ENCODE results near the gene SOX1. TPM values are rescaled to one million over a fixed set of nuclear protein-coding genes. Genes with fewer than 3 reads are reported as not detected.

SOX1 gene
- polyA plus RNA-seq (2013, experiment 1 of 2): not detected
- not detected for polyA plus RNA-seq (2013, experiment 2 of 2)

DNA sequence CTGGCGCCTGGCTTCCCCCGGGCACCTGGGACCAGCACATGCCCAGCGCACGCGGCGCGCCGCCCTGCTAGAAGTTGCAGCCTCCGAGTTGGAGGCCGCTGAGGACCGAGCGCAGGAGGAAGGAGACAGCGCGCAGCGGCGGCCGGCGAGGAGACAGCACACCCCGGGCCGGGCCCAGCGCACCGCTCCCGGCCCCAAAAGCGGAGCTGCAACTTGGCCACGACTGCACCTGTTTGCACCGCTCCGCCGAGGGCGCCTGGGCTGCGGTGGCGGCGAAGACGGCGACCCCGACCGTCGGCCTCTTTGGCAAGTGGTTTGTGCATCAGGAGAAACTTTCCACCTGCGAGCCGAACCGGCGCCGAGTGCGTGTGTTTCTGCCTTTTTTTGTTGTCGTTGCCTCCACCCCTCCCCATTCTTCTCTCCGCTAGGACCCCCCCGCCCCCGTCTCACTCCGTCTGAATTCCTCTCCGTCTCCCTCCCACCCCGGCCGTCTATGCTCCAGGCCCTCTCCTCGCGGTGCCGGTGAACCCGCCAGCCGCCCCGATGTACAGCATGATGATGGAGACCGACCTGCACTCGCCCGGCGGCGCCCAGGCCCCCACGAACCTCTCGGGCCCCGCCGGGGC lies at the start of gene SOX1:
SOX1 (plus strand) TSS at position 34 of the 626 bp plus-strand sequence; CDS start at position 544, 510 bp downstream.
- peaks cover 26% of the 10 kb centered on the region for H3K4me1 ChIP-seq (ENCODE audit: control insufficient read depth, insufficient read depth, low read depth, low read length)
- H3K18ac ChIP-seq (ENCODE audit: low read depth in 1 of 2, low read length in 2 of 2): no peak within 1 kb of the TSS
- H3K4ac ChIP-seq (ENCODE audit: low read depth in 1 of 2, low read length in 2 of 2): no peak within 1 kb of the TSS
- no peak within 1 kb of the TSS for H4K91ac ChIP-seq (ENCODE audit: low read length)
- H3K27ac ChIP-seq (ENCODE audit: low read length, poor library complexity, severe bottlenecking): no peak within 1 kb of the TSS
- H3K4me2 ChIP-seq (ENCODE audit: low read length, poor library complexity, severe bottlenecking): peak within 1 kb of the TSS; percentile 66
- H2AK5ac ChIP-seq (ENCODE audit: low read length, severe bottlenecking): no peak within 1 kb of the TSS
- H3K23ac ChIP-seq (ENCODE audit: low read length in 2 of 2): no peak within 1 kb of the TSS
- H4K8ac ChIP-seq (ENCODE audit: low read length): no peak within 1 kb of the TSS
- no peak within 1 kb of the TSS for H3K9ac ChIP-seq (ENCODE audit: low read length)
- peaks cover 0 to 3% of the 10 kb centered on the region in 2 experiments for H3K36me3 ChIP-seq (ENCODE audit: control insufficient read depth in 1 of 2, insufficient read depth in 2 of 2, low read depth in 1 of 2, low read length in 2 of 2)
- H3K14ac ChIP-seq (ENCODE audit: low read length in 2 of 2): no peak within 1 kb of the TSS
- H3K9me3 ChIP-seq (ENCODE audit: control insufficient read depth, low read length): no peaks in the 10 kb centered on the region
- H3K79me1 ChIP-seq (replicated peaks; ENCODE audit: low read length, poor library complexity, severe bottlenecking): no peaks in the 10 kb centered on the region
- peaks cover 74 to 83% of the 10 kb centered on the region in 2 experiments for H3K27me3 ChIP-seq (ENCODE audit: control insufficient read depth in 1 of 2, insufficient read depth in 1 of 2, low read length in 2 of 2)
- no peak within 1 kb of the TSS for H2BK120ac ChIP-seq (ENCODE audit: low read depth, low read length)
- H2BK12ac ChIP-seq (ENCODE audit: low read length in 2 of 2): no peak within 1 kb of the TSS
- no peak within 1 kb of the TSS for H2AFZ ChIP-seq (ENCODE audit: low read depth, low read length)
- peak within 1 kb of the TSS in 1 of 2 experiments; percentile 31 for H3K4me3 ChIP-seq (ENCODE audit: insufficient read depth in 1 of 2, low read depth in 1 of 2, low read length in 2 of 2)
- H2BK15ac ChIP-seq (ENCODE audit: low read depth, poor library complexity, severe bottlenecking): no peak within 1 kb of the TSS
- DNase-seq: no peak
- under 1% methylated on average over 48 of the region's 66 CpGs for WGBS
- no peak within 1 kb of the TSS for H2BK5ac ChIP-seq (ENCODE audit: low read depth, low read length, poor library complexity, severe bottlenecking)

DNA sequence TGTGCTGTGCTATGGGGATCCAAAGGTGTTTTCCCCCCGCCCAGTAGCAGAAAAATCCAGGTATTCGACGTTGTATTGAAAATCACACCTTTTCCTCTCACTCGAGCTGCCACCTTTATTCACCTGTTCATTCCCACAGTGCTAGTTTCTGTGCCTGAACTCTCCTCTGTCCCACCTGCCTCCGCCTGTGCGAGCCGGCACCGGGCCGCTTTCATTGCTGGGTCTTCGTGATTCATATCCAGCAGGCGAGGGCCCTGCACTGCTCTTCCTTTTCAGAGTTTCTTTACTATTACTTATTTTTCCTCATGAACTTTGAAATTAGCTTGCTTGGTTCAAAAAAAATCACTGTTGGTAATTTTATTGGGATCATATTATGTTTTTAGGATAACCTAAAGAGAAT lies 42.4 kb upstream of the SOX1 start:
- no peak overlapping the region for H2AK5ac ChIP-seq (ENCODE audit: low read length, severe bottlenecking)
- 89% methylated on average over 10 of the region's 11 CpGs for WGBS
- no peak for DNase-seq
- no peaks in the 10 kb centered on the region for H3K27me3 ChIP-seq (ENCODE audit: control insufficient read depth in 1 of 2, insufficient read depth in 1 of 2, low read length in 2 of 2)
- H2BK120ac ChIP-seq (ENCODE audit: low read depth, low read length): no peak overlapping the region
- H3K4ac ChIP-seq (ENCODE audit: low read depth in 1 of 2, low read length in 2 of 2): no peak overlapping the region
- no peaks in the 10 kb centered on the region for H3K79me1 ChIP-seq (replicated peaks; ENCODE audit: low read length, poor library complexity, severe bottlenecking)
- H2BK12ac ChIP-seq (ENCODE audit: low read length in 2 of 2): no peak overlapping the region
- H3K18ac ChIP-seq (ENCODE audit: low read depth in 1 of 2, low read length in 2 of 2): no peak overlapping the region
- no peak overlapping the region for H2BK15ac ChIP-seq (ENCODE audit: low read depth, poor library complexity, severe bottlenecking)
- no peak overlapping the region for H3K27ac ChIP-seq (ENCODE audit: low read length, poor library complexity, severe bottlenecking)
- H3K36me3 ChIP-seq (ENCODE audit: control insufficient read depth in 1 of 2, insufficient read depth in 2 of 2, low read depth in 1 of 2, low read length in 2 of 2): no peaks in the 10 kb centered on the region
- H3K4me3 ChIP-seq (ENCODE audit: insufficient read depth in 1 of 2, low read depth in 1 of 2, low read length in 2 of 2): no peak overlapping the region
- no peak overlapping the region for H3K14ac ChIP-seq (ENCODE audit: low read length in 2 of 2)
- H4K91ac ChIP-seq (ENCODE audit: low read length): no peak overlapping the region
- H4K8ac ChIP-seq (ENCODE audit: low read length): no peak overlapping the region
- H3K4me2 ChIP-seq (ENCODE audit: low read length, poor library complexity, severe bottlenecking): no peak overlapping the region
- no peak overlapping the region for H2BK5ac ChIP-seq (ENCODE audit: low read depth, low read length, poor library complexity, severe bottlenecking)
- no peak overlapping the region for H3K23ac ChIP-seq (ENCODE audit: low read length in 2 of 2)
- no peak overlapping the region for H2AFZ ChIP-seq (ENCODE audit: low read depth, low read length)
- H3K4me1 ChIP-seq (ENCODE audit: control insufficient read depth, insufficient read depth, low read depth, low read length): no peaks in the 10 kb centered on the region
- no peak overlapping the region for H3K9ac ChIP-seq (ENCODE audit: low read length)
- H3K9me3 ChIP-seq (ENCODE audit: control insufficient read depth, low read length): peaks cover 26% of the 10 kb centered on the region

DNA sequence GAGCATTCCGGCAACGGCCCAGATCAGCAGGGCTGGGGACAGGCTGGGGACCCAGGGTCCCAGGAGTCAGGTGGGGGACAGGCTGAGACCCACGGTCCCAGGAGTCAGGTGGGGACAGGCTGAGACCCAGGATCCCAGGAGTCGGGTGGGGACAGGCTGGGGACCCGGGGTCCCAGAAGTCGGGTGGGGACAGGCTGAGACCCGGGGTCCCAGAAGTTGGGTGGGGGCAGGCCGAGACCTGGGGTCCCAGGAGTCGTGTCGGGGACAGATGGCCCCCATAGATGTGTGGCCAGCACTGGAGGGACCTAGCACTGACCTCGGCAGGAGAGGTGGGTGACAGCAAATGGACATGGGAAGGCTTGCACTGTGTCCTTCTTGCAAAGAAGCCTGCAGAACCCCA lies 39.7 kb upstream of the SOX1 start:
- Histone ChIP-seq H3K4me2 (ENCODE audit: low read length, poor library complexity, severe bottlenecking) (no peak overlapping the region), H3K18ac (ENCODE audit: low read depth in 1 of 2, low read length in 2 of 2) (no peak overlapping the region), H4K91ac (ENCODE audit: low read length) (no peak overlapping the region), H3K27ac (ENCODE audit: low read length, poor library complexity, severe bottlenecking) (no peak overlapping the region), H3K14ac (ENCODE audit: low read length in 2 of 2) (no peak overlapping the region), H2BK5ac (ENCODE audit: low read depth, low read length, poor library complexity, severe bottlenecking) (no peak overlapping the region), H3K23ac (ENCODE audit: low read length in 2 of 2) (no peak overlapping the region), H3K79me1 (replicated peaks; ENCODE audit: low read length, poor library complexity, severe bottlenecking) (no peaks in the 10 kb centered on the region), H3K4me1 (ENCODE audit: control insufficient read depth, insufficient read depth, low read depth, low read length) (no peaks in the 10 kb centered on the region), H4K8ac (ENCODE audit: low read length) (no peak overlapping the region), H3K27me3 (ENCODE audit: control insufficient read depth in 1 of 2, insufficient read depth in 1 of 2, low read length in 2 of 2) (no peaks in the 10 kb centered on the region), H2BK15ac (ENCODE audit: low read depth, poor library complexity, severe bottlenecking) (no peak overlapping the region), H2BK12ac (ENCODE audit: low read length in 2 of 2) (no peak overlapping the region), H2BK120ac (ENCODE audit: low read depth, low read length) (no peak overlapping the region), H3K4me3 (ENCODE audit: insufficient read depth in 1 of 2, low read depth in 1 of 2, low read length in 2 of 2) (no peak overlapping the region), H2AK5ac (ENCODE audit: low read length, severe bottlenecking) (no peak overlapping the region), H2AFZ (ENCODE audit: low read depth, low read length) (no peak overlapping the region), H3K4ac (ENCODE audit: low read depth in 1 of 2, low read length in 2 of 2) (no peak overlapping the region), H3K9ac (ENCODE audit: low read length) (no peak overlapping the region), H3K36me3 (ENCODE audit: control insufficient read depth in 1 of 2, insufficient read depth in 2 of 2, low read depth in 1 of 2, low read length in 2 of 2) (no peaks in the 10 kb centered on the region), H3K9me3 (ENCODE audit: control insufficient read depth, low read length) (peaks cover 10% of the 10 kb centered on the region)
- no peak for DNase-seq
- WGBS: 74% methylated on average over 11 of the region's 11 CpGs

GRCh38 chr13:112028481-112028880 lies 38.5 kb upstream of the SOX1 start:
- no peak overlapping the region for H3K27ac ChIP-seq (ENCODE audit: low read length, poor library complexity, severe bottlenecking)
- no peak overlapping the region for H4K8ac ChIP-seq (ENCODE audit: low read length)
- no peak overlapping the region for H3K4me3 ChIP-seq (ENCODE audit: insufficient read depth in 1 of 2, low read depth in 1 of 2, low read length in 2 of 2)
- WGBS: 72% methylated on average over 14 of the region's 14 CpGs
- H3K4me2 ChIP-seq (ENCODE audit: low read length, poor library complexity, severe bottlenecking): no peak overlapping the region
- no peak overlapping the region for H2BK120ac ChIP-seq (ENCODE audit: low read depth, low read length)
- H3K27me3 ChIP-seq (ENCODE audit: control insufficient read depth in 1 of 2, insufficient read depth in 1 of 2, low read length in 2 of 2): no peaks in the 10 kb centered on the region
- H2AK5ac ChIP-seq (ENCODE audit: low read length, severe bottlenecking): no peak overlapping the region
- no peak overlapping the region for H3K23ac ChIP-seq (ENCODE audit: low read length in 2 of 2)
- no peaks in the 10 kb centered on the region for H3K4me1 ChIP-seq (ENCODE audit: control insufficient read depth, insufficient read depth, low read depth, low read length)
- DNase-seq: no peak
- H3K36me3 ChIP-seq (ENCODE audit: control insufficient read depth in 1 of 2, insufficient read depth in 2 of 2, low read depth in 1 of 2, low read length in 2 of 2): no peaks in the 10 kb centered on the region
- H3K9ac ChIP-seq (ENCODE audit: low read length): no peak overlapping the region
- H3K4ac ChIP-seq (ENCODE audit: low read depth in 1 of 2, low read length in 2 of 2): no peak overlapping the region
- no peak overlapping the region for H4K91ac ChIP-seq (ENCODE audit: low read length)
- no peak overlapping the region for H2BK12ac ChIP-seq (ENCODE audit: low read length in 2 of 2)
- no peak overlapping the region for H2BK15ac ChIP-seq (ENCODE audit: low read depth, poor library complexity, severe bottlenecking)
- no peak overlapping the region for H3K18ac ChIP-seq (ENCODE audit: low read depth in 1 of 2, low read length in 2 of 2)
- H3K79me1 ChIP-seq (replicated peaks; ENCODE audit: low read length, poor library complexity, severe bottlenecking): no peaks in the 10 kb centered on the region
- H2BK5ac ChIP-seq (ENCODE audit: low read depth, low read length, poor library complexity, severe bottlenecking): no peak overlapping the region
- no peak overlapping the region for H2AFZ ChIP-seq (ENCODE audit: low read depth, low read length)
- no peak overlapping the region for H3K14ac ChIP-seq (ENCODE audit: low read length in 2 of 2)
- H3K9me3 ChIP-seq (ENCODE audit: control insufficient read depth, low read length): peaks cover 5% of the 10 kb centered on the region
